ENCODE measurements around the gene RNF123.

DNA sequence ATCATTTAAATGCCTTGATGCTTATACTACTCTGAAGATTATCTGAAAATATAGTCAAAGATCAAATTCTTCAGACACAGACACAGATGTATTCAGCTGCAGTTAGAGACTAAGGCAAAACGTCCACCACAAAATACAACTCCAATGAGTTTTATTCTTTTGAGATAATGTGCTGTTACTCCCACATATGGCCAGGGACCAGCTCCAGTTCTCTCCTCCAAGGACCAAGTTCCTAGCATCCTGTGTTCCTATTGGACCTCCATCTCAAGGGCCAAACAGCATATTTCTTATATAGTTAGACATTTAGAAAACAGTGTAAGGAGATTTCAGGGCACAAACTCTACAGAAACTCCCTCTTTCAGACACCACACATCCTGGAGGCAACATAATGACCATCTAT lies 69.9 kb downstream of the RNF123 start:
- TF ChIP-seq RAD21 (IDR thresholded peaks at IDR 0.05; ENCODE audit: low read length) (no peak), MAX (IDR thresholded peaks at IDR 0.05; ENCODE audit: low read depth) (no peak), TAF1 (IDR thresholded peaks at IDR 0.05; ENCODE audit: borderline replicate concordance, low read depth, low read length) (no peak), CTCF (IDR thresholded peaks at IDR 0.05) (no peak), REST (IDR thresholded peaks at IDR 0.05; ENCODE audit: low read depth, low read length) (no peak), JUND (IDR thresholded peaks at IDR 0.05) (no peak)

Measured in SK-N-SH (cell line).